AG08395 (cell line): Measurements from ENCODE around the gene PPARA.

Source experiments
- DNase-seq: peaks from one replicate; pipeline ENCODE4 v3.0.0; 2012; ENCODE audit warnings: mixed read lengths, low spot score

The PPARA gene

DNA sequence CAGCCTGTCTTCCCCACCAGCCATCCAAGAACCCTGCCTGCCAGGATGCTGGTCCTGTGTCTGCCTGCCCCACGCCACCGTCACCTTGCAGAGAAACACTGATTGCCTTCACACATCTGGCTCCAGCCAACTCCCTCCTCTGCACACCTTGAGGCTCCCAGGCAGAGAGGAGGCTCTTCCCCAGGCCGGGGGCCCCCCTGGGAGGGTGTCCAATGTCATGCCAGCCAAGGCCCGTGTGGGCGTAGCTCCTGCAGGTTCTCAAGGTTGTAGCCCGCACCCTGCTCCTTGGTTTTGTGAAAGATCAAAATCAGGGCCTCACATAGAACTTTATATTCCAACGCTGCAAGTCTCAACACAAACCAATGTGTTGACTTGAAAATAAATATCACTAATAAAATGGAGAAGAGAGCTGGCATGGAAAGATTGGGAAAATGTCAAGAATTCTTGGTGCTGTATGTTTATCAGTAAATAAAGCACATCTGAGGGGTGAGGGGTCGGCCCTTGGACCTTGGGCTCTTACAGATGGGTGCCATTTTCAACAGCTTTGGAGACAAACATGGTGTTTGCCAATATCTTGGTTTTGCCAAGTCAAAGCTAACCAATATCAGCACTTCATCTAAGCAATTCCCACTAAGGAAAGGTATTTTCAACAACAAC is 6.7 kb upstream of the PPARA start:
- no peak for DNase-seq

DNA sequence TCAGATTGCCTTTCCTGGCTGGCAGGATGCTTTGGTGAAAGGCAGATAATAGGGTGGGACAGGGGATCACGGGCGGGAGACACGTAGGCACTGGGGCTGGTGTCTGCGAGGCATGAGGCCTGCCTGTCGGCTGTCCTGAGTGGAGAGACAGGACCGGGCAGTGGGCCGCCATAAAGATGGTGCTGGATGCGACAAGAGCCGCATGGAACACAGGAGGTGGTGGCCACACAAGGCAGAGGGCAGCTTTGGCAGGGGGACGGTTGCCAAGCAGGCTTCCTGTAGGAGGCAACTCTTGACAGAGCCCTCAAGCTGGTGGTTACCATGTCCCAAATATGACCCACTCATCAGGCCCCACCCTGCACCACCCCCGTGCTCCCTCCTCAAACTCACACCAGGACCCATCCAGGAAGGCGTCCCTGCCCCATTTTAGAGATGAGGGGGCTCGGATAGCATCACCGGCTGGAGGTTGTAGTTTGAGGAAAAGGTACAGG is 4.9 kb upstream of the PPARA start:
- no peak for DNase-seq

DNA sequence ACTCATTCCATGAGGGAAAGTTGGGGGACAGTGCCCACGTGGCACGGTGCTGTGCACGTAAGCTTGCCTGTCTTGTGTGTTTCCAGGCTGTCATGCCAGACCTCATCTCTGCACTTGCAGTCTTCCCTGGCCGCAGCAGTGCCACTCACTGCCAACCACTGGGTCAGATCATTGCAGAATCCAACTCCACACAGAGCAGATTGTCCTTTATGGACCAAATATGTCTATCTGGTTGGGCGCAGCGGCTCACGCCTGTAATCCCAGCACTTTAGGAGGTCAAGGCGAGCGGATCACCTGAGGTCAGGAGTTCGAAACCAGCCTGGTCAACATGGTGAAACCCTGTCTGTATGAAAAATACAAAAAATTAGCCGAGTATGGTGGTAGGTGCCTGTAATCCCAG is 4.4 kb upstream of the PPARA start:
- DNase-seq: no peak

DNA sequence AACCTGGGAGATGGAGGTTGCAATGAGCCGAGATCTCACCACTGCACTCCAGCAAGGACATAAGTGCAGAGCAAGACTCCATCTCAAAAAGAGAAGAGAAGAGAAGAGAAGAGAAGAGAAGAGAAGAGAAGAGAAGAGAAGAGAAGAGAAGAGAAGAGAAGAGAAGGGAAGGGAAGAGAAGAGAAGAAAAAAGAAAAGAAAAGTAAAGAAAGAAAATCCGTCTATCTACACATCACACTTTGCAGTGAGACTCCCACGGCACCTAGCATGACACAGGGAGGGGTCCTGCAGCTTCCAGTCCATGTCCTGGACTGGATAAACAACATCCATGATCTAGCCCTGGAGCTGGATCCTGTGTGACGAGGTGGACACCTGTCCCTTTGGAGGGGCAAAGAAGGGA is 4.0 kb upstream of the PPARA start:
- no peak for DNase-seq

DNA sequence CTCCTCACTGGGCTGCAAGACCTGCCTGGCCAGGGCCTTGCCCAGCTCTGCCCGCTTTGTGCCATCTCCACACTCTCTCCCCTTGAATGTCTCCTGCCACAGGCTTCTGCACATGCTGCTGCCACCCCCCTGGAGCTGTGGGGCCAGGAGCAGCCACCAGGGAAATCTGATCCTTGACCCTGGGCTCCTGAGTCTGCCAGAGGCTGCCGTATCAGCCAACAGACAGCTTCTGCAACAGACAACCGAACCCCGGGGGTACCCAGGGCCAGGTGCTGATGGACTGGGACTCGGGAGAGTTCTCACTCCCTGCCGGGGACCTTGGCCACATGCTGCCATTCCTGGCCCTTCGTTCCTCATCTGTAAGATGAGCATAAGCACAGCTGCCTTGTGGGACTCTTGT is 3.3 kb upstream of the PPARA start:
- DNase-seq: no peak

DNA sequence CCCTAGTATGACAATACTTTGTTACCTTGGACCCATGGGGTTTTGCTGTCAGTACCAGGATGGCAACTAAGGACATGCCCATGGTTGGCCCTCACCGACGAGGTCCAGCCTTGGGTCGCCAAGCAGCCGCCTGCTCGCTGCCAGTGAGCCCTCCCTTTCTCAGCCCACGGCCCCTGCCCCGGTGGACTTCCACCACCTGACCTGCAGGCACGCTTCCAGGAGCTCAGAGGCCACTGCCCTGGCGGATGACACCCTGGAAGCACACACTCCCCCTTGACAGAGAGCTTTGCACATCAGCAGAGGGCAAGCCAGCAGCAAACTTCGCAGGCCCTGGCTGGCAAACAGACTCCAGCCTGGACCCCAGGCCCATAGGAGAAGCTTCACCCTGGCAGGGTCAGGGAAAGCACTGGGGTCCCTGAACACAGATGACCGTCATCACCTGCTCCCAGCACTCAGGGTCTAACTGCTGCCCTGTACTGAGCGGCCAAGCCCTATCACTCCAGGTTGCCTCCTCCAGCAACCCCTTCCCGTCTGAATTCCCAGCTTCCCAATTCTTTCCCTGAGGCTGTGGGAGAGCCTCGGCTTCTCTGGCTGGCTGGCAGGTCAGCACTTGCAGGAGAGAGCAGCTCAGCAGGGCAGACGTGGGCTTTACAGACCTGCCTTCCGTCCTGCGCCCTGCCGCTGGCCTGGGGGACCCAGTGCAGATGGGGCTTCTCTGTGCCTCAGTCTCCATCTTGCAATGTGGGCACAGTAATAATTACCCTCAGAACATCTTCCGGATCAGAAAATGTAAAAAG is 2.7 kb upstream of the PPARA start:
- no peak for DNase-seq

DNA sequence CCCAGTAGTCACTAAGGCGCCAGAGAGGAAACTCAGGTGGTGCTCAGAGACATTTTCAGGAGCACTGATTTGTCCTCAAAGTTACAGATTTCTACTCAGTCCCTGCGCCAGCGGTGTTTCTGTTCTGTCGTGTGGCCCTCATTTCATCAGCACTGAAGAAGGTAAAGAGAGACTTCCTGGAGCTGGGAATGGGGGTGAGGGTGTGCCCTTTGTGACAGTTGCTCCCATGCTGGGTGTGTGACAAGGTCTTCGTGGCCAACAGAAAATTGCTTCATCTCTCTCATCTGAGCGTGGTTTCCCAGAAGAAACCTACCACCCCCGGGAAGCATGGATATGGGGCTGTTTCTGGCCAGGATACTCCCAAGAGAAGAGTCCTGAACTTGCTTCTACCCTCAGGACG is 2.0 kb upstream of the PPARA start:
- no peak for DNase-seq

DNA sequence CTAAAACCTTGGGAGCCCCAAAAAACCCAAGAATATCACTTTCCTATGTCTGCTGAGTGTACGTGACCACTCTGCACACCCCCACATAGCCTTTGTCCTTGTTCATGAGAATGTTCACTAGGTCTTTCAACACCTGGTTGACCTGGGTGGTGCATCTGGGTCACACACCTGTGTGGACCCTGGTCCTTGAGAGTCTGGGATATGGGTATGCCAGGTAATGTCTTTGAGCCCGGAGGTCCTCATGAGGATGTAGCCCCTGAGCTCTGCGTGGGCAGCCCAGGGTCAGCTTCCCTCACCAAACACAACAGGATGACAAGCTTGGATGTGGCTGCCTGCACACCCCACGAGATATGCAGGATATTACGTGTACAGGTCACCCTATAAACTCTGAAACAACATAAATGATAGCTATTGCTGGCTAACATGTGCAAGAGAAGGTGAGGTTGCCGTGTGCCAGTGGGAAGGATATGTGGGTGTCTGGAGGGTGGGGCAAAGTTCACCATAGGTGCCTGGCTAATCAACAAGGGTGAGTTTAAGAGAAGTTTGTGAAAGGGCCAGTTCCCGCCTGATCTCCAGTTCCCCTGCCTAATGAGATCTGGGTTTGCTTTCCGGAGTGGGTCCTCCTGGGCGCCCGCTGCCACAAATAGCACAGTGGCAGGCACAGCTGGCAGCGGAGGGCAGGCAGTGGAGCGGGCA is 1.4 kb upstream of the PPARA start:
- DNase-seq: no peak

DNA sequence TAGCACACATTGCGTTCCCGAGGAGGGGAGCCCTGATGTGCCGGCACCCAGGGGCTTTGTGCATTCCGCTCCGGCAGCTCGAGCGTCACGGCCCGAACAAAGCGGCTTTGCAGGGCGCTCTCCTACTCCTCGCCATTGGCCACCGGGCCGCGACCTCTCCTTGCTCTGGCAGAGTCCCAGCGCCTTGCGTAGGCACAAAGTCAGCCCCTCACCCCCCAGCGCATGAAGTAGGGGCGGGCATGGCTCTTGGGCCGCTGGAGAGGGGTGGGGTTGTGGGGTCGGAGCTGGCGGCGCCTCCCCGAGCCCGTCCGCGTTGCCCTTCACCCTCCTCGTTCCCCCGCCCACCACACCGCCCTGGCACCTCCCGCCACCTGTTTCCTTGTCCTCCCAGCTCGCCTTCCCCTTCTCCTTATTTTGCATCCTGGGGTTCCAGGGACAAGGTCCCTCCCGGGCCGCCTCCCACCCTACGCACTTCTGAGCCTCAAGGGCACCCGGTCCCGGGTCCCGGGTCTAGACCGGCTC is 753 bp upstream of the PPARA start:
- DNase-seq: no peak

DNA sequence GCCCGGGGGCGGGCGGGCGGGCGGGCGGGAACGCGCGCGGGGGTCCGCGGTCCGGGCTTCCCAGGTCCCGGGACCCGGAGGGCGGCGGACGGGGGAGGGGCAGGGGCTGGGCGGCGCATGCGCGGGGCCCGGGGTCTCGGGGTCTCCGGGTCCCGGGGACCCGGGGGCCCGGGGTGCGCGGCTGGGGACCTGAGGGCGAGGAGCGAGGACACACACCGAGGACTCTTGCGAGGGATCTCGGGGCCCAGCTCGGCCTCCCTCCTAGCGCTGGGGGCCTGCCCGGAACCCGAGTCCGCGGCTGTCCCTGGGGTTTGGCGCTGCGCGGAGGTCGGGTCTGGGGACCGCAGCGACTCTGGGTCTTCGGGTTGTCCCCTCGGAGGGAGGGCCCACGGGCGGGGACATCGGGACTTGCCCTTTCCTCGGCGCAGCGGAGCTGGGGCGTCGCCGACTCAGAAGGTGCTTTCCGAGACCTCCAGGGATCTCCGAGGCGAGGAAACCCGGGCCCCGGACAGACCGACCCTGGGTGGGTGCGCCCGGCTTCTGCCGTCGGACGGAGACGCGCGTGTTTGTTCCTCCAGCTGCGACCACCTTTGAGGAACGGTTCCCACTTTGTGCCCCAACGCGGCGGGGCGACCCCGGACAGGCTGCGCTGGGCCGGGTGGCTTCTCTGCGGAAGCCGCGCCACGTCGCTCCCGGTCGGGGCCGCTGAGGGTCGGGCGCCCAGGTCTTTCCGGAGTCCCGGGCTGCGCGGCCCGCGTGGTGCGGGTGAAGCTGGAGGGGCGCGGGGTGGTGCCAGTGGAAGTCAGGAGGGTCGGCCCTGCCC is 540 bp downstream of the PPARA start:
- DNase-seq: no peak

DNA sequence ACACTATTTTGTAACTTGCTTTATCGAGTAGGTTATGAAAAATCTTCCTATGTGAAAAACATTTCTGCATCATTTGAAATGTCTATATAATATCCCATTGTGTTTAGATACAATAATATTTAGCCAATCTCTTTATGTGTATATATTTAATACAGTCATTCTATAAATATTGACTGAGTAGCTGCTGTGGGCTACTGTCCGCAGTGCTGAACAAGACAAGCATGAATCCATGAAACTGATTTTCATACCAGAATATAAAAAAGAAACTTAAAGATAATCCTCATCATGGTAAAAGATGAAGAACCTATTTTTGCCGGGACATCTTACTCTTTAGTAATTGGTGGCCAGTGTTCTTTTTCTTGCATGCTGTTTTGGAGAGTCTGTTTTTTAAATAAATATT is 3.6 kb downstream of the PPARA start:
- DNase-seq: no peak

DNA sequence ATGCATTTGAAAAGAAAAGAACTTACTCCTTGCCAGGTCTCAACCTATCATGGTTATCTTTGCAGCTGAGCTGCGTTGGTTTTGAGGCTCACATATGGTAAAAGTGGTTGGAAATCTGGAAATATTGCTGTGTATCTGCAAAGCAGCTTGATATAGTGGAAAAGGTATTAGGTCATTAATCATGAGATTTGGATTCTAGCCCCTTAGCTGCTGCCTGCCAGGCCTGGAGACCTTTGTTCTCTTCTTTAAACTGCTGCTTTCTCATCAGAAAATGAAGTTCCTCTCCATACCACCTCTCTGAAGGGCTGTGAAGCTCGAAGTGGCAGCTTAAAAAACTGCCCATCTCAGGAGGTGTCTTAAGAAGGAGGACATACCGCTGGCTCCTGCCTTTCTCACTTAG is 5.7 kb downstream of the PPARA start:
- DNase-seq: no peak

DNA sequence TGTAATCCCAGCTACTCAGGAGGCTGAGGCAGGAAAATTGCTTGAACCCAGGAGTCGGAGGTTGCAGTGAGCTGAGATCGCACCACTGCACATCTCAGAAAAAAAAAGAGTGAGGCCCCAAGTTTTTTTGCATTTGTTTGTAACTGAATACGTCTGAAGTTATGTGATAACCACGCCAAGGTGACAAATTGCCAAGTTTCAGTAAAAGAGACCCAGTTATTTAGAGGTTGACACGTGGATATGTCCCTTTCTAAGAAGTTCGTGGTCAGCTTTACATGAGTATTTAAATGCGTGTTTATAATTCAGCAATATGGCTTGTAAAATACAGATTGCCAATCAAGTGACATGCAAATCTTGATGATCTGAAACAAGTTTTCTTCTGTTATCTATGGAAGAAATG is 8.0 kb downstream of the PPARA start:
- DNase-seq: no peak

DNA sequence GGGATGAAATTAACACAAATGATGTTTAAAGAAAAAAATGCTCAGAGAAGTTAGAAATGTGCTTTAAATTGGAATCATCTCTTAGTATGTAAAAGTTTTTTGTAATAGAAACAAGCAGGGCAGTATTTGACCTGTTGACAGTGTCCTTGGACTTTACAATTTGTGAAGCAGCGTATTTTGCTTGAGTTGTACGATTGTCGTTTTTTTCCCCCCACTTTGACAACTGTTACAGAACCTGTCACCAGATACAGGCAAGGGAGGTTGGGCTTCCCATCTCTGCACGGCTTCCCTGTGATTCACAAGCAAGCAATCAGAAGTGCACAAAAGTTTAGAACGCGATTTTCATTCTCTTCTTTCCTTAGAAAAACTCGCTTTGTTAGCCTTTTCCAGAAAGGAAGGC is 8.9 kb downstream of the PPARA start:
- no peak for DNase-seq

DNA sequence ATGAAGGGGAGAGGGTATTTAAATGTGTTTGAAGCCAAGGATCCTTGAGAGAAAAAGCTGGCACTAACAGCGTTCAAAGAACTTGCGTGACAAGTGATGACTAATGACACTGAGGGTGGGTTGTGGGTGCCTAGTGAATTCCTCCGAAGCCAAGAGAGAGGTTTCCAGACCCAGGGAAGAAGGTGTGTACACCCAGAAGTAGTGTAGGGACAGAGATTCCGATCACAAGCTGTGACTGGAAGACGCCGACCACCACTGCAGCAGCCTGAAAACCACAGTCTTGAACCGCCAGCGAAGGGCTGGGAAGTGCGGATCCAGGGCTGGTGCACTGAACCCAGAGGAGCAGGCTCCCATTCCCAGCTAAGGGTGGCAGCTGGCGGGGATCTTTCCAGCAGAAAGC is 9.5 kb downstream of the PPARA start:
- DNase-seq: no peak

DNA sequence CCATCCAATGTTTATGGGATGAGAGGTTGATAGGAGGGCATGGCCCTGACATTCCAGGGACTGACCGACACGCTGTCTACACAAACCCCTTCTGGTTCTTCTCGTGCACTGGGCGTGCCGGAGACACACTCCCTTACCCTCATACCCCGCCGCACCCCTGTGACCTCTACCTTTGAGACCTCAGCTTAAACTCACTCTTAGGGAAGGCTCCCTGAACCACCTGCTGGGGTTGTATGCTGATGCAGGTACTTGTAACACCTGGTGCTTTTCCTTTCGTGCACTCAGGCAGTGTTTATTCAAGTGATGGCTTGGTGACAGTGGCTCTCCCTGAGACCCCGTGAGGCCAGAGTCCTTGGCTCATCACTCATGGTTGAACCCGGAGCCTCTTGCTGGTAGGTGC is 12.0 kb downstream of the PPARA start:
- no peak for DNase-seq

DNA sequence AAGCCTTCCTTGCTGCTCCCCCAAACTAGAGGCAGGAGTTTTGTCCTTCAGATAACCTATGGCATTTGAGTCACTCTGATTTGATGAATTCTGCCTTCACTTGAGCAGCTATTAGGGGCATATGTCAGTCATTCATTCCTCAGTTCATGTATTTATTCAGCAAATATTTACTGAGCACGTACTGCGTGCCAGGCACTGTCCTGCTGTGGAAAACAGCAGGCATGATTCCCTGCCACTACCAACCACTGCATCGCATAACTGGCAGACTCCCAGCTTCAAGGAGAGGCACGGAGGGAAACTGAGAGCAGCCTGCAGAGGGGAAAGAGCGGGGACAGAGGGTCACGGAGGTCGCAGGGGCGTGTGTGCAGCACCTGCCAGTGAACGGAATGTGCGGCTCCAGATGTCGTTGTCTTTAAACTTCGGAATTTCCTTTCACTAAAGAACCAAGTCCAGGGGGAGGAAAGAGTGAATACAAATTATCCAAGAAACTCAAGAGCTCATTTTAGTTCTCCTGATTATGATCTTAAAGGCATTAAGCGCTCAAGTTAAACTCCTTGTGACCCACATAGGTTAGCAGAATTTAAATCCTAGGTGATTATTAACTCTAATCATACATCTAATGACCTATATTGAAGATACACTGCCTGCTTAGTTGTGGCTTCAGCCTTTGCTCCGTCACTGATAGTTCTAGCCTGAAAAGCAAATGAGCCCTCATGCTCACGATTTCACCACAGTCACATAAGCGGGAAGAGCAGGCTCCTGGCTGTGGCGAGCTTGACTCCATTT is 12.6 kb downstream of the PPARA start:
- DNase-seq: no peak

DNA sequence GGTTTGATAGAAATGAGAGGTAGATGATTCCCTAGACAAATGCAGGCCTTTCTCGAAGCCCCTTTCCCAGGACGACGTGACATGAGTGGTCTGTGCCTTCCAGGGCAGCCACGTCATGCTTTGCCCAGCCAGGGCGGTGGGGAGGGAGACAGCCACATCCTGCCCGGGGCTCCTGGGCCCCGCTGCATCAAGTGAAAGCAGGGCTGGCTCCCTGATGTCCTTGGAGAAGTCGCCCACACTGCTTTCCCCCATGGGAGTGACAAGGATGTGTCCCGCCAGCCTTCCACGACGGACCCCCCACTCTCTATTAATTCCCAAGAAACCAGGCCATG is 13.2 kb downstream of the PPARA start:
- DNase-seq: no peak

DNA sequence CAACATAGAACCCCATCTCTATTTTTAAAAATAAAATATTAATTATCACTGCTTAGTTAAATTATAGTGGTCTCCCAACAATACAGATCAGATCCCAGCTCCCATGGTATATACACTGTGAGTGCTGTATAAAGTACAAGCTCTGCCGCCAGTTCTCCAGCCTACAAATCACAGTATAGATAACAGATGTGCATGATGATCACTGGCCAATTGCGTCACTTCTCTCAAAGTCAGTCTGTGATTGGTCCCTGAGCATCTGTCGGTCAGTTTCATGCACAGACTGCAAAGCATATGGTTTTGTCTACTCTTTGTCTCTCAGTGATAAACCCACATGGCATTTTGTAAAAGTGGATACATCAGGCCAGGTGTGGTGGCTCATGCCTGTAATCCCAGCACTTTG is 15.7 kb downstream of the PPARA start:
- no peak for DNase-seq

DNA sequence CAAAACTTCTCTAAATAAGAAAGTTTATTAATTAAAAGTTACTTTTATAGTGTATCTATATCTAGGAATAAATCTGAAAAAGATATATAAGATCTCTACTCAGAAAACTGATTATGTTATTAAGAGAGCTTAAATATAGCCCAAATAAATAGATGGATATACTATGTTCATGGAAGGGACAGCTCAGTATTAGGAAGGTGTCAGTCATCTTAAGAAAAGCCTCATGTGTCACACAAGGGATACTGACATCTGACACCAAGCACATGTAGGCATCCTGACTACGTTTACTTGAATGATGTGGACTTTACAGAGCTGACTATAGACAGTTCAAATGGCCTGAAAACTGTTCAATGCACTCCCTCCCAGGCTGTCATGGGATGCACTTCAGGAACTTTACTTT is 19.3 kb downstream of the PPARA start:
- DNase-seq: no peak

DNA sequence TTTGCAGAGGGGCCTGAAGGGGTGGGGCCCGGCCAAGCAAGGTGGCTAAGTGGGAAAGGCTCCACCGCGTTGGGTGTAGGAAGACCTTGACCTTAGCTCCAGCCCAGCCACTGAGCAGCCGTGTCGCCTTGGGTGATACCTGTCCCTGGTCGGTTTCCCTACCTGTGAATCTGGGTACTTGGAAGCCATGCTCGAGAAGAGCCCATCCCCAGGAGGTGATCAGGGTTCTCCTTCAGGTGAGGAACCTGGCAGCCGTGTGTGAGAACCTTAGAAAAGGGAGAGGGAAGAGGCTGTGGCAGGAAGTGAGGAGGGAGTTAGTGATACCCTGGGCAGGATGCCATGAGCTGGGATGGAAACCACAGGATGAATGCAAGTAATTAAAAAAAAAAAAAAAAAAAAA is 21.6 kb downstream of the PPARA start:
- peak; percentile 73 for DNase-seq
